SJSA1 (cell line): ENCODE results near the gene ST3GAL3. TPM values are rescaled to one million over a fixed set of nuclear protein-coding genes. Genes with fewer than 3 reads are reported as not detected.

Experiments used
- DNase-seq, 2 experiments: peaks; one replicate each; pipeline ENCODE4 v3.0.0-alpha.2; 2015 to 2020; ENCODE audit warnings: low spot score in 2 of 2, low read depth in 1 of 2
- H3K27ac ChIP-seq: fragments of 250-450 bp; sonication (Bioruptor Pico); 2 replicates; pipeline ENCODE4 v1.5.1; 2020; ENCODE audit warnings: mild to moderate bottlenecking, moderate library complexity
- H3K27me3 ChIP-seq: fragments of 250-450 bp; sonication (Bioruptor Pico); replicated peaks from 2 replicates; pipeline ENCODE4 v1.5.1; 2020; ENCODE audit warnings: mild to moderate bottlenecking, moderate library complexity
- H3K36me3 ChIP-seq: fragments of 250-450 bp; sonication (Bioruptor Pico); 2 replicates; pipeline ENCODE4 v1.5.1; 2020; ENCODE audit warnings: mild to moderate bottlenecking
- H3K4me1 ChIP-seq: fragments of 250-450 bp; sonication (Bioruptor Pico); replicated peaks from 2 replicates; pipeline ENCODE4 v1.6.1; 2021; ENCODE audit warnings: mild to moderate bottlenecking
- H3K4me3 ChIP-seq: fragments of 250-450 bp; sonication (Bioruptor Pico); 2 replicates; pipeline ENCODE4 v1.5.1; 2020; ENCODE audit warnings: mild to moderate bottlenecking
- H3K9me3 ChIP-seq: fragments of 250-450 bp; sonication (Bioruptor Pico); replicated peaks from 2 replicates; pipeline ENCODE4 v1.5.1; 2020; ENCODE audit warnings: mild to moderate bottlenecking
- total RNA-seq: library from RNA; depleted of rRNA; stranded (reverse); fragments of >200 nt; shearing (Covaris generic); gene quantifications from 2 replicates; pipeline ENCODE4 v1.2.3, GENCODE V29; 2014

ST3GAL3 gene
- total RNA-seq, 1 experiment from 2014 or later: 25.0 TPM

DNA sequence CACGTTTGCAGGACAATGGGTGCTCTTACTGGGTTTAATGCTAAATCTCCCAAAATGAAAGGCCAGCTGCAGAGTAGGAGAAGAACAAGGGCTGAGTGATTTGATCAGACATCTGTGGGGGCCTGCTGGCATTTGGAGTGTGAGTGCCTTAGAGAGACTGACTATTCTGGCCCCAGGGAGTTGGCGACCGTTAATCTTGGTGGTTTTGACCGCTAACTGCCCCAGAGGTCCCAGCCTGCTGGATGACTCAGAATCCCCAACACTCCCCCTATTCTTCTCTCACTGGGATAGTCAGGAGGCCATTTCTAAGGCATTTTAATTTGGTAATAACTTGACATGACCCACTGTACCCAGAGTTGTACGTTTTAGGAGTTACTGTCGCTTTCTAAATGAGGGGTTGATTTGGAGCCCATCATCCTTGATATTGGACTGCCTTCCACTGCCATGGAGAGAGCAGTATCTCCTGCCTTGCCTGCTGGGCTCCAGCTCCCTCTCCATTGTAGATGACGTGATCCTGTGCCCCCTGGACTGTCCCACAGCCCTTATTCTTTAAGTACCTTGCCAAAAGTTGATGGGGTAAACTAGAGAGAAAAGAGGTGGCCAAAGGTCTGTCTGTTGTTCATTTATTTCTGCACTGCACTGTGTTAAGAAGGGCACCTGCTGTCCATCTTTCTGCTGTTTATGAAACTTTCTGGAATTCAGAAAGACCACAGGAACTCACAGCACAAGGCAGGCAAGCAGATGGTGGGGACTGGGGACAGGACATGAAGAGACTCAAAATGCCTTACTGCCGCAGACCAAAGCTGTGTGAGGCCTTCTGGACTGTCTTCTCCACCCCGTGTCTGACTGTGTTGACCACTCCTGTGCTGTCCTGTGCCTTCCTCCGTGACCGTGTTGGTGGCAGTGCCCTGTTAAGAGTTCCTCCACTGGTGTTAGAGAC lies 128.0 kb downstream of the ST3GAL3 start:
- Histone ChIP-seq H3K4me3 (no peak overlapping the region), H3K27me3 (no peaks in the 10 kb centered on the region), H3K27ac (peak overlapping the region; percentile 98), H3K4me1 (peaks cover 60% of the 10 kb centered on the region), H3K9me3 (no peaks in the 10 kb centered on the region), H3K36me3 (peaks cover 6% of the 10 kb centered on the region)
- DNase-seq: peak; percentile 93 to 95

DNA sequence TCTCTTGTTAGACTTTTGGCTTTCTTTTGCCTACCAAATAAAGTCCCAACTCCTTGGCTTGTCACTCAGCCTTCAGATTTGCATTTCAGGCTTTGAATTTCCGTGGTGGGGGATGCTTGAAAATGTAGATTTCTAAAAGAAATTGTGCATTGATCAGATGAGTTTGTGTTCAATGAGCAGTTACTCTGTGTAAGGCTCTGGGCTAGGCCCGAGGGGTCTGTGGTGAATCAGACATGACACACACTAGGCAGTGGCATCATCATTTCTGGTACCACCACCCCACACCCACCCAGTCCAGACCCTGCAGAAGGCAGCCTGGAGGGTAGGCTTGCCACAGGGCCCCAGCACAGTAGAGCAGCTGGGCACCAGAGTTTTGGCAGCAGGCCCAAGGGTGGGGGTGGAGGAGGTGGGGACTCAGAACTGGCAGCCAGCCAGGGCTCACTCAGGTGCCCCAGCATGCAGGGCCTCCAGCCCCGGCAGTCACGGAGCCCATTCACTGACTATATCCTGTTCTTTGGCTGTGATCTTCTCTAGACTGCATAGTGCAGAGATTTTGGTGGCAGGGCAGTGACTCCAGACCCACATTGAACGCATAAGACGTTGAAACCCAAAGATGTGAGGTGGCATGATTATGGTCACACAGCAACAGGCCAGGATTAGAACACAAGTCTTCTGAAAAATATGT lies 129.1 kb downstream of the ST3GAL3 start:
- no peak overlapping the region for H3K4me3 ChIP-seq
- no peaks in the 10 kb centered on the region for H3K9me3 ChIP-seq
- peak; percentile 68 to 76 for DNase-seq
- peak overlapping the region; percentile 98 for H3K27ac ChIP-seq
- H3K4me1 ChIP-seq: peaks cover 60% of the 10 kb centered on the region
- peaks cover 15% of the 10 kb centered on the region for H3K36me3 ChIP-seq
- no peaks in the 10 kb centered on the region for H3K27me3 ChIP-seq

GRCh38 chr1:43839056-43839455 lies 131.7 kb downstream of the ST3GAL3 start:
- H3K4me3 ChIP-seq: no peak overlapping the region

DNA sequence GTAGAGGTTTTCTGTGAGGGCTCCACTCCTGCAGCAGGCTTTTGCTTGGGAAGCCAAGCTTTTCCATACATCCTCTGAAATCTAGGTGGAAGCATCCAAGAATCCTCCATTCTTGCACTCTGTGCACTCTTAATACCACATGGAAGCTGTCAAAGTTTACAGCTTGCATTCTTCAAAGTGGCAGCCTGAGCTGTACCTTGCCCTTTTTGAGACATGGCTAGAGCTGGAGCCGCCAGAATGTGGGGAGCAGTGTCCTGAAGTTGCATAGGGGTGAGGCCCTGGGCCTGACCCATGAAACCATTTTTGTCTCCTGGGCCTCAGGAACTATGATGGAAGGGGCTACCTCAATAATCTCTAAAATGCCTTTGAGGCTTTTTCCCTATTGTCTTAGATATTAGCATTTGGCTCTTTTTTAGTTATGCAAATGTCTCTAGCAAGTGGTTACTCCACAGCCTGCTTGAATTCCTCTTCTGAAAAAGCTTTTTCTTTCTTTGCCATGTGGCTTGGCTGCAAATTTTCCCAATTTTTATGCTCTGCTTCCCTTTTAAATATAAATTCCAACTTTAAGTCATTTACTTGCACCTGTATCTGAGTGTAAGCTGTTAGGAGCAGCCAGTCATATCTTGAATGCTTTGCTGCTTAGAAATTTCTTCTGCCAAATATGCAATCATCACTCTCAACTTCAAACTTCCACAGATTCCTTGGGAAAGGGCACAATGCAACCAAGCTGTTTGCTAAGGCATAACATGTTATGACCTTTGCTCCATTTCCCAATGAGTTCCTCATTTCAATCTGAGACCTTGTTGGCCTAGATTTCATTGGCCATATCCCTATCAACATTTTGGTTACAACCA lies 134.2 kb downstream of the ST3GAL3 start:
- DNase-seq: no peak
- Histone ChIP-seq H3K4me3 (no peak overlapping the region), H3K36me3 (peaks cover 39% of the 10 kb centered on the region), H3K9me3 (no peaks in the 10 kb centered on the region), H3K27me3 (no peaks in the 10 kb centered on the region), H3K4me1 (peaks cover 22% of the 10 kb centered on the region), H3K27ac (no peak overlapping the region)

More at GRCh38 chr1:43839056-43839455, 131.7 kb downstream of the ST3GAL3 start:
- H3K9me3 ChIP-seq: no peaks in the 10 kb centered on the region
- peak overlapping the region; percentile 24 for H3K27ac ChIP-seq
- peaks cover 37% of the 10 kb centered on the region for H3K36me3 ChIP-seq
- peak in 1 of 2 experiments; percentile 31 for DNase-seq
- peaks cover 41% of the 10 kb centered on the region for H3K4me1 ChIP-seq
- no peaks in the 10 kb centered on the region for H3K27me3 ChIP-seq

GRCh38 chr1:43842175-43842498 lies 134.8 kb downstream of the ST3GAL3 start:
- H3K36me3 ChIP-seq: peaks cover 39% of the 10 kb centered on the region
- H3K4me3 ChIP-seq: no peak overlapping the region
- DNase-seq: no peak
- peaks cover 23% of the 10 kb centered on the region for H3K4me1 ChIP-seq
- no peaks in the 10 kb centered on the region for H3K9me3 ChIP-seq
- no peaks in the 10 kb centered on the region for H3K27me3 ChIP-seq
- no peak overlapping the region for H3K27ac ChIP-seq

DNA sequence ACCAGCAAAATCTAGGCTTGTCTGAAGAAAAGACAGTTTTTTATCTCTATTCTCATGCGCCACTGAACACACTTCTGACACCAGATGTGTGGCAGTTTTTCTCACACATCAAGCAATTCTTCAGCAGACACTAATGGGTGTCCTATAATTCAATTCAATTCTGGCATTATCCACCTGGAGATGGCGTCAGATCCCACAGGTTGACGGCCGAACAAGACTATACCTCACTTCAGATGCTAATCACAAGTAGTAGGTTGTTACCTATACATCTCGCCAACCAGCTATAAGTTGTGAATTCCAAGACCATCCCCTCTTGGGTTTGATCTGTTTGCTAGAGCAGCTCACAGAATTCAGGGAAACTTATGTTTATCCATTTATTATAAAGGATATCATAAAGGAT lies 136.3 kb downstream of the ST3GAL3 start:
- H3K4me1 ChIP-seq: peaks cover 34% of the 10 kb centered on the region
- H3K36me3 ChIP-seq: peaks cover 39% of the 10 kb centered on the region
- H3K4me3 ChIP-seq: no peak overlapping the region
- H3K27me3 ChIP-seq: no peaks in the 10 kb centered on the region
- H3K9me3 ChIP-seq: no peaks in the 10 kb centered on the region
- no peak for DNase-seq
- no peak overlapping the region for H3K27ac ChIP-seq

DNA sequence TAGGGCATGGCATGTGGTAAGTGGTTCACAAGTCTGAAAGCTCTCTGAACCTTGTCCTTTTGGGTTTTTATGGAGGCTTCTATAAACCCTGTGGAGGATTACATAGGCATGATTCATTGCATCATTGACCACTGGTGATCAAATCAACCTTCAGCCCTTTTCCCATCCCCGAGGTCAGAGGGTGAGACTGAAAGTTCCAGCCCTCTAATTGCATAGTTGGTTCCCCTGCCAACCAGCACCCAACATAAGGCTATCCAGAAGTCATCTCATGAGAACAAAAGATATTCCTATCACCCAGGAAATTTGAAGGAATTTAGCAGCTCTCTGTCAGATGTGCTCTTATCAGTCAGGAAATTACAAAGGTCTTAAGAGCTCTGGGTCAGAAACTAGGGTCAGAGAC lies 136.8 kb downstream of the ST3GAL3 start:
- Histone ChIP-seq H3K27ac (no peak overlapping the region), H3K4me3 (no peak overlapping the region), H3K4me1 (peaks cover 30% of the 10 kb centered on the region), H3K27me3 (no peaks in the 10 kb centered on the region), H3K9me3 (no peaks in the 10 kb centered on the region), H3K36me3 (peaks cover 39% of the 10 kb centered on the region)
- no peak for DNase-seq

DNA sequence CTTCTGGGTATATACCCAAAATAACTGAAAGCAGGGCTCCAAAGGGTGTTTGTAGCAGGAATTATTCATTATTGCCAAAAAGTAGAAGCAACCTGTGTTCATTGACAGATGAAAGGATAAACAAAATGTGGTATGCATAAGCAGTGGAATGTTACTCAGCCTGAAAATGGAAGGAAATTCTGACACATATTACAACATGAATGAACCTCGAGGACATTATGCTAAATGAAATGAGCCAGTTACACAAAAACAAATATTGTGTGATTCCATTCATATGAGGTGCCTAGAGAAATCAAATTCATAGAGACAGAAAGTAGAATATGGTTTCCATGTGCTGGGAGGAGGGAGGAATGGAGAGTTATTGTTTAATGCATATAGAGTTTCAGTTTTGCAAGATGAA lies 140.0 kb downstream of the ST3GAL3 start:
- DNase-seq: no peak
- H3K27ac ChIP-seq: no peak overlapping the region

GRCh38 chr1:43847882-43848281 lies 140.5 kb downstream of the ST3GAL3 start:
- no peak for DNase-seq
- Histone ChIP-seq H3K36me3 (peaks cover 12% of the 10 kb centered on the region), H3K27me3 (no peaks in the 10 kb centered on the region), H3K9me3 (no peaks in the 10 kb centered on the region), H3K27ac (no peak overlapping the region), H3K4me3 (no peak overlapping the region), H3K4me1 (peaks cover 32% of the 10 kb centered on the region)

More for the DNA sequence above, 140.0 kb downstream of the ST3GAL3 start:
- Histone ChIP-seq H3K36me3 (peaks cover 16% of the 10 kb centered on the region), H3K27me3 (no peaks in the 10 kb centered on the region), H3K9me3 (no peaks in the 10 kb centered on the region), H3K4me1 (peaks cover 26% of the 10 kb centered on the region), H3K4me3 (no peak overlapping the region)

GRCh38 chr1:43849670-43850069 lies 142.3 kb downstream of the ST3GAL3 start:
- H3K9me3 ChIP-seq: no peaks in the 10 kb centered on the region
- H3K4me3 ChIP-seq: no peak overlapping the region
- no peaks in the 10 kb centered on the region for H3K27me3 ChIP-seq
- peaks cover 4% of the 10 kb centered on the region for H3K36me3 ChIP-seq
- H3K4me1 ChIP-seq: peaks cover 39% of the 10 kb centered on the region
- no peak overlapping the region for H3K27ac ChIP-seq
- DNase-seq: no peak

GRCh38 chr1:43850591-43851233 lies 143.4 kb downstream of the ST3GAL3 start:
- no peak for DNase-seq
- Histone ChIP-seq H3K36me3 (peaks cover 11% of the 10 kb centered on the region), H3K4me3 (no peak overlapping the region), H3K4me1 (peaks cover 39% of the 10 kb centered on the region), H3K27ac (no peak overlapping the region), H3K27me3 (no peaks in the 10 kb centered on the region), H3K9me3 (no peaks in the 10 kb centered on the region)

GRCh38 chr1:43851561-43852338 lies 144.4 kb downstream of the ST3GAL3 start:
- Histone ChIP-seq H3K4me3 (no peak overlapping the region), H3K4me1 (peaks cover 33% of the 10 kb centered on the region), H3K27me3 (no peaks in the 10 kb centered on the region), H3K9me3 (no peaks in the 10 kb centered on the region), H3K36me3 (peaks cover 16% of the 10 kb centered on the region), H3K27ac (no peak overlapping the region)
- no peak for DNase-seq
